HEK293 (cell line): ENCODE results near the gene DGUOK.
"Not testable (repeated sequence)": the region's sequence is repeated elsewhere in the genome, so short reads cannot be mapped to it uniquely, and the experiment has no call there.

ENCODE experiments used
- CTCF ChIA-PET: fragments of 350-600 bp; formaldehyde crosslinking; extraction: SDS; loops from one replicate; lab custom pipeline; 2021; ENCODE audit warnings: antibody characterized with exemption; lab: Yijun Ruan, JAX
- POLR2A ChIA-PET: fragments of 300-600 bp; formaldehyde crosslinking; extraction: SDS; loops from one replicate; lab custom pipeline; 2020; ENCODE audit warnings: antibody characterized with exemption, inconsistent platforms; lab: Yijun Ruan, JAX
- H3K27ac ChIP-seq: fragments of 200-500 bp; sonication (Bioruptor generic); 2 replicates; pipeline ENCODE4 v1.5.1; 2014; ENCODE audit warnings: low read depth, low read length, control low read depth, inconsistent platforms; ENCODE audit errors: extremely low read depth
- H3K36me3 ChIP-seq, 2 experiments: fragments of 200-500 bp in 1 of 2; sonication (Bioruptor generic) in 1 of 2; 1 replicate in 1 of 2; 2 replicates in 1 of 2; pipeline ENCODE4 v1.5.1; 2014 to 2017; ENCODE audit warnings: inconsistent platforms in 2 of 2, low read length in 2 of 2; ENCODE audit not compliant: control insufficient read depth in 2 of 2, insufficient read depth in 1 of 2
- H3K4me1 ChIP-seq: fragments of 200-500 bp; sonication (Bioruptor generic); 2 replicates; pipeline ENCODE4 v1.5.1; 2014; ENCODE audit warnings: mild to moderate bottlenecking, low read length, inconsistent platforms; ENCODE audit not compliant: control insufficient read depth, insufficient read depth
- H3K4me3 ChIP-seq: 2 replicates; pipeline ENCODE4 v1.5.1; 2011; ENCODE audit warnings: low read depth, mild to moderate bottlenecking, control low read depth, low read length, moderate library complexity
- H3K9me3 ChIP-seq: fragments of 200-500 bp; sonication (Bioruptor generic); 2 replicates; pipeline ENCODE4 v1.5.1; 2014; ENCODE audit warnings: low read depth, low read length, inconsistent platforms; ENCODE audit not compliant: control insufficient read depth, insufficient read depth
- GLI2 ChIP-seq: fragments of 450-650 bp; formaldehyde crosslinking; IDR thresholded peaks from 2 replicates; pipeline ENCODE4; 2017; ENCODE audit warnings: missing biosample characterization, missing genetic modification characterization, low read depth, borderline replicate concordance
- KLF8 ChIP-seq: fragments of 450-650 bp; formaldehyde crosslinking; IDR thresholded peaks from 2 replicates; pipeline ENCODE4 v1.5.1; 2016; ENCODE audit warnings: missing biosample characterization, missing genetic modification characterization
- KLF9 ChIP-seq: fragments of 450-650 bp; formaldehyde crosslinking; IDR thresholded peaks from 2 replicates; pipeline ENCODE4 v1.5.1; 2016; ENCODE audit warnings: missing biosample characterization, missing genetic modification characterization, low read depth
- RBAK ChIP-seq: fragments of 450-650 bp; formaldehyde crosslinking; IDR thresholded peaks from 2 replicates; pipeline ENCODE4 v1.5.1; 2016; ENCODE audit warnings: missing biosample characterization, missing genetic modification characterization
- SP3 ChIP-seq: fragments of 450-650 bp; formaldehyde crosslinking; IDR thresholded peaks from 2 replicates; pipeline ENCODE4 v1.5.1; 2016; ENCODE audit warnings: missing biosample characterization, missing genetic modification characterization
- TRIM28 ChIP-seq: IDR thresholded peaks from 2 replicates; pipeline ENCODE4 v1.6.1; 2011; ENCODE audit warnings: low read length, control low read depth, borderline replicate concordance
- ZFP41 ChIP-seq: fragments of 450-650 bp; formaldehyde crosslinking; IDR thresholded peaks from 2 replicates; pipeline ENCODE4 v1.5.1; 2016; ENCODE audit warnings: missing biosample characterization, missing genetic modification characterization, borderline replicate concordance
- ZNF133 ChIP-seq: fragments of 450-650 bp; formaldehyde crosslinking; IDR thresholded peaks from 2 replicates; pipeline ENCODE4 v1.5.1; 2016; ENCODE audit warnings: missing biosample characterization, missing genetic modification characterization
- ZNF146 ChIP-seq: fragments of 450-650 bp; formaldehyde crosslinking; IDR thresholded peaks from 2 replicates; pipeline ENCODE4 v1.5.1; 2016; ENCODE audit warnings: missing biosample characterization, missing genetic modification characterization
- ZNF155 ChIP-seq: fragments of 450-650 bp; formaldehyde crosslinking; IDR thresholded peaks from 2 replicates; pipeline ENCODE4 v1.5.1; 2016; ENCODE audit warnings: missing biosample characterization, missing genetic modification characterization
- ZNF248 ChIP-seq: fragments of 450-650 bp; formaldehyde crosslinking; IDR thresholded peaks from 2 replicates; pipeline ENCODE4 v1.5.1; 2017; ENCODE audit warnings: missing biosample characterization, missing genetic modification characterization
- ZNF324 ChIP-seq: fragments of 450-650 bp; formaldehyde crosslinking; IDR thresholded peaks from 2 replicates; pipeline ENCODE4 v1.5.1; 2016; ENCODE audit warnings: missing biosample characterization, missing genetic modification characterization
- ZNF416 ChIP-seq: fragments of 450-650 bp; formaldehyde crosslinking; IDR thresholded peaks from 2 replicates; pipeline ENCODE4 v1.5.1; 2016; ENCODE audit warnings: missing biosample characterization, missing genetic modification characterization
- ZNF549 ChIP-seq: fragments of 450-650 bp; IDR thresholded peaks from 2 replicates; pipeline ENCODE4 v1.5.1; 2018; ENCODE audit warnings: missing biosample characterization, missing genetic modification characterization, mild to moderate bottlenecking, inconsistent platforms, moderate library complexity
- ZNF558 ChIP-seq: fragments of 450-650 bp; formaldehyde crosslinking; IDR thresholded peaks from 2 replicates; pipeline ENCODE4 v1.5.1; 2016; ENCODE audit warnings: missing biosample characterization, missing genetic modification characterization
- ZNF561 ChIP-seq: fragments of 450-650 bp; IDR thresholded peaks from 2 replicates; pipeline ENCODE4 v1.5.1; 2018; ENCODE audit warnings: missing biosample characterization, missing genetic modification characterization, borderline replicate concordance
- ZNF585B ChIP-seq: fragments of 450-650 bp; formaldehyde crosslinking; IDR thresholded peaks from 2 replicates; pipeline ENCODE4 v1.5.1; 2016; ENCODE audit warnings: missing biosample characterization, missing genetic modification characterization
- ZNF707 ChIP-seq: fragments of 450-650 bp; formaldehyde crosslinking; IDR thresholded peaks from 2 replicates; pipeline ENCODE4 v1.5.1; 2016; ENCODE audit warnings: missing biosample characterization, missing genetic modification characterization
- ZNF791 ChIP-seq: fragments of 450-650 bp; formaldehyde crosslinking; IDR thresholded peaks from 2 replicates; pipeline ENCODE4 v1.5.1; 2016; ENCODE audit warnings: missing biosample characterization, missing genetic modification characterization
- TF ChIP-seq, protein P1 (sequence below): fragments of 450-650 bp; formaldehyde crosslinking; optimal IDR thresholded peaks from 2 replicates; pipeline ENCODE3; 2016; ENCODE audit warnings: missing biosample characterization, mild to moderate bottlenecking, missing genetic modification characterization
- TF ChIP-seq, protein P2 (sequence below): fragments of 450-650 bp; formaldehyde crosslinking; IDR thresholded peaks from 2 replicates; pipeline ENCODE4 v1.5.1; 2017; ENCODE audit warnings: missing biosample characterization, mild to moderate bottlenecking, missing genetic modification characterization, moderate library complexity
- TF ChIP-seq, protein P3 (sequence below): fragments of 450-650 bp; formaldehyde crosslinking; IDR thresholded peaks from 2 replicates; pipeline ENCODE4 v1.5.1; 2016; ENCODE audit warnings: missing biosample characterization, missing genetic modification characterization
- TF ChIP-seq, protein P4 (sequence below): IDR thresholded peaks from 2 replicates; pipeline ENCODE4 v1.6.1; 2011; ENCODE audit warnings: mild to moderate bottlenecking, low read depth, low read length, borderline replicate concordance

The DGUOK gene

DNA sequence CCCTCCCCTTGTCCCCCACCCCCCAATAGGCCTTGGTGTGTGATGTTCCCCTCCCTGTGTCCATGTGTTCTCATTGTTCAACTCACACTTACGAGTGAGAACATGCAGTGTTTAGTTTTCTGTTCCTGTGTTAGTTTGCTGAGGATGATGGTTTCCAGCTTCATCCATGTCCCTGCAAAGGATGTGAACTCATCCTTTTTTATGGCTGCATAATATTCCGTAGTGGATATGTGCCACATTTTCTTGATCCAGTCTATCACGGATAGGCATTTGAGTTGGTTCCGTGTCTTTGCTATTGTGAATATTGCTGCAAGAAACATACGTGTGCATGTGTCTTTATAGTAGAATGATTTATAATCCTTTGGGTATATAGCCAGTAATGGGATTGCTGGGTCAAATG lies 48.7 kb upstream of the DGUOK start:
- CTCF ChIA-PET, H3K27ac ChIP-seq, H3K36me3 ChIP-seq, H3K4me3 ChIP-seq, H3K4me1 ChIP-seq: not testable (repeated sequence)
- TF ChIP-seq ZNF146 (tag by site-specific recombination), result peak; percentile 96
- TF ChIP-seq, all 188 proteins: peak for 1; not testable (repeated sequence) for 187
- POLR2A ChIA-PET, H3K9me3 ChIP-seq: not testable (repeated sequence)

DNA sequence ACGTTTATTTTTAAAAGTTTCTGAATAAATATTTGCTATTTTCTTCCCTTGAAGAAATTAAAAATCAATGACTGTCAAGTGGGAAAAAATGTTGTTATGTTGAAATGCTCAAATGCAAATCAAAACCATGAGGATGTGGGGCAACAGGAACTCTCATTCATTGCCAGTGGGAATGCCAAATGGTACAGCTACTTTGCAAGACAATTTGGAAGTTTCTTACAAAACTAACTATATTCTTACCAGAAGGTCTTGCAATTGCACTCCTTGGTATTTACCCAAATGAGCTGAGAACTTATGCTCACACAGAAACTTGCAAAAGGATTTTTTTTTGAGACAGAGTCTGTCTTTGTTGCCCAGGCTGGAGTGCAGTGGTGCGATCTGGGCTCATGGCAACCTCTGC lies 41.3 kb upstream of the DGUOK start:
- Histone ChIP-seq H3K4me1 (no peaks in the 10 kb centered on the region), H3K9me3 (no peaks in the 10 kb centered on the region), H3K36me3 (no peaks in the 10 kb centered on the region), H3K4me3 (no peak overlapping the region)
- ChIA-PET POLR2A (no interaction called here), CTCF (interaction anchor here (0.5 kb wide), 1 partner anchor 42 kb away, joined by 3 read pairs; no protein-coding TSS in a partner anchor)
- no peak for TF ChIP-seq ZNF324
- TF ChIP-seq SP3 (tag by site-specific recombination), result no peak
- TF ChIP-seq ZNF549 (tag by site-specific recombination), result no peak
- TF ChIP-seq, all 188 proteins: peak for 0
- no peak overlapping the region for H3K27ac ChIP-seq

DNA sequence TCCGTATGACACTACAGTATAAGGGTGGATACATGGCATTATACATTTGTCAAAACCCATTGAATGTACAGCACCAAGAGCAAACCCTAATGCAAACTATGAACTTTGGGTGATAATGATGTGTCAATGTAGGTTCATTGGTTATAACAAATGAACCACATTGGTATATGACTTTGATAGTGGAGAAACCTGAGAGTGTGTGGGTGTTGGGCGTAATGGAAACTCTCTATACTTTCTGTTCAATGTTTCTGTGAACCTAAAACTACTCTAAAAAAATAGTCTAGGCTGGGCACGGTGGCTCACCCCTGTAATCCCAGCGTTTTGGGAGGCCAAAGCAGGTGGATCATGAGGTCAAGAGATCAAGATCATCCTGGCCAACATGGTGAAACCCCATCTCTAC lies 40.3 kb upstream of the DGUOK start:
- TF ChIP-seq, protein P1, sequence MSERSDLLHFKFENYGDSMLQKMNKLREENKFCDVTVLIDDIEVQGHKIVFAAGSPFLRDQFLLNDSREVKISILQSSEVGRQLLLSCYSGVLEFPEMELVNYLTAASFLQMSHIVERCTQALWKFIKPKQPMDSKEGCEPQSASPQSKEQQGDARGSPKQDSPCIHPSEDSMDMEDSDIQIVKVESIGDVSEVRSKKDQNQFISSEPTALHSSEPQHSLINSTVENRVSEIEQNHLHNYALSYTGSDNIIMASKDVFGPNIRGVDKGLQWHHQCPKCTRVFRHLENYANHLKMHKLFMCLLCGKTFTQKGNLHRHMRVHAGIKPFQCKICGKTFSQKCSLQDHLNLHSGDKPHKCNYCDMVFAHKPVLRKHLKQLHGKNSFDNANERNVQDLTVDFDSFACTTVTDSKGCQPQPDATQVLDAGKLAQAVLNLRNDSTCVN, result no peak
- TF ChIP-seq ZNF416 (tag by site-specific recombination) (no peak), ZNF146 (tag by site-specific recombination) (no peak), ZNF791 (tag by site-specific recombination) (no peak), ZNF585B (no peak), ZFP41 (tag by site-specific recombination) (no peak), ZNF155 (tag by site-specific recombination) (no peak), ZNF558 (tag by site-specific recombination) (no peak), RBAK (no peak), ZNF561 (tag by site-specific recombination) (no peak), ZNF133 (no peak), ZNF248 (no peak), KLF9 (tag by site-specific recombination) (no peak), TRIM28 (no peak), KLF8 (tag by site-specific recombination) (no peak), ZNF707 (tag by site-specific recombination) (no peak), GLI2 (no peak)
- TF ChIP-seq, protein P2, sequence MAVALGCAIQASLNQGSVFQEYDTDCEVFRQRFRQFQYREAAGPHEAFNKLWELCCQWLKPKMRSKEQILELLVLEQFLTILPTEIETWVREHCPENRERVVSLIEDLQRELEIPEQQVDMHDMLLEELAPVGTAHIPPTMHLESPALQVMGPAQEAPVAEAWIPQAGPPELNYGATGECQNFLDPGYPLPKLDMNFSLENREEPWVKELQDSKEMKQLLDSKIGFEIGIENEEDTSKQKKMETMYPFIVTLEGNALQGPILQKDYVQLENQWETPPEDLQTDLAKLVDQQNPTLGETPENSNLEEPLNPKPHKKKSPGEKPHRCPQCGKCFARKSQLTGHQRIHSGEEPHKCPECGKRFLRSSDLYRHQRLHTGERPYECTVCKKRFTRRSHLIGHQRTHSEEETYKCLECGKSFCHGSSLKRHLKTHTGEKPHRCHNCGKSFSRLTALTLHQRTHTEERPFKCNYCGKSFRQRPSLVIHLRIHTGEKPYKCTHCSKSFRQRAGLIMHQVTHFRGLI (tag by site-specific recombination), result no peak
- TF ChIP-seq, protein P3, sequence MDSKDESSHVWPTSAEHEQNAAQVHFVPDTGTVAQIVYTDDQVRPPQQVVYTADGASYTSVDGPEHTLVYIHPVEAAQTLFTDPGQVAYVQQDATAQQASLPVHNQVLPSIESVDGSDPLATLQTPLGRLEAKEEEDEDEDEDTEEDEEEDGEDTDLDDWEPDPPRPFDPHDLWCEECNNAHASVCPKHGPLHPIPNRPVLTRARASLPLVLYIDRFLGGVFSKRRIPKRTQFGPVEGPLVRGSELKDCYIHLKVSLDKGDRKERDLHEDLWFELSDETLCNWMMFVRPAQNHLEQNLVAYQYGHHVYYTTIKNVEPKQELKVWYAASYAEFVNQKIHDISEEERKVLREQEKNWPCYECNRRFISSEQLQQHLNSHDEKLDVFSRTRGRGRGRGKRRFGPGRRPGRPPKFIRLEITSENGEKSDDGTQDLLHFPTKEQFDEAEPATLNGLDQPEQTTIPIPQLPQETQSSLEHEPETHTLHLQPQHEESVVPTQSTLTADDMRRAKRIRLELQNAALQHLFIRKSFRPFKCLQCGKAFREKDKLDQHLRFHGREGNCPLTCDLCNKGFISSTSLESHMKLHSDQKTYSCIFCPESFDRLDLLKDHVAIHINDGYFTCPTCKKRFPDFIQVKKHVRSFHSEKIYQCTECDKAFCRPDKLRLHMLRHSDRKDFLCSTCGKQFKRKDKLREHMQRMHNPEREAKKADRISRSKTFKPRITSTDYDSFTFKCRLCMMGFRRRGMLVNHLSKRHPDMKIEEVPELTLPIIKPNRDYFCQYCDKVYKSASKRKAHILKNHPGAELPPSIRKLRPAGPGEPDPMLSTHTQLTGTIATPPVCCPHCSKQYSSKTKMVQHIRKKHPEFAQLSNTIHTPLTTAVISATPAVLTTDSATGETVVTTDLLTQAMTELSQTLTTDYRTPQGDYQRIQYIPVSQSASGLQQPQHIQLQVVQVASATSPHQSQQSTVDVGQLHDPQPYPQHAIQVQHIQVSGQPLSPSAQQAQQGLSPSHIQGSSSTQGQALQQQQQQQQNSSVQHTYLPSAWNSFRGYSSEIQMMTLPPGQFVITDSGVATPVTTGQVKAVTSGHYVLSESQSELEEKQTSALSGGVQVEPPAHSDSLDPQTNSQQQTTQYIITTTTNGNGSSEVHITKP, result no peak
- TF ChIP-seq, protein P4, sequence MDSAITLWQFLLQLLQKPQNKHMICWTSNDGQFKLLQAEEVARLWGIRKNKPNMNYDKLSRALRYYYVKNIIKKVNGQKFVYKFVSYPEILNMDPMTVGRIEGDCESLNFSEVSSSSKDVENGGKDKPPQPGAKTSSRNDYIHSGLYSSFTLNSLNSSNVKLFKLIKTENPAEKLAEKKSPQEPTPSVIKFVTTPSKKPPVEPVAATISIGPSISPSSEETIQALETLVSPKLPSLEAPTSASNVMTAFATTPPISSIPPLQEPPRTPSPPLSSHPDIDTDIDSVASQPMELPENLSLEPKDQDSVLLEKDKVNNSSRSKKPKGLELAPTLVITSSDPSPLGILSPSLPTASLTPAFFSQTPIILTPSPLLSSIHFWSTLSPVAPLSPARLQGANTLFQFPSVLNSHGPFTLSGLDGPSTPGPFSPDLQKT, result no peak
- no peak overlapping the region for H3K27ac ChIP-seq
- H3K4me1 ChIP-seq, result no peaks in the 10 kb centered on the region
- H3K36me3 ChIP-seq, result no peaks in the 10 kb centered on the region
- no peaks in the 10 kb centered on the region for H3K9me3 ChIP-seq
- POLR2A ChIA-PET, result no interaction called here
- H3K4me3 ChIP-seq, result no peak overlapping the region
- CTCF ChIA-PET, result no interaction called here

DNA sequence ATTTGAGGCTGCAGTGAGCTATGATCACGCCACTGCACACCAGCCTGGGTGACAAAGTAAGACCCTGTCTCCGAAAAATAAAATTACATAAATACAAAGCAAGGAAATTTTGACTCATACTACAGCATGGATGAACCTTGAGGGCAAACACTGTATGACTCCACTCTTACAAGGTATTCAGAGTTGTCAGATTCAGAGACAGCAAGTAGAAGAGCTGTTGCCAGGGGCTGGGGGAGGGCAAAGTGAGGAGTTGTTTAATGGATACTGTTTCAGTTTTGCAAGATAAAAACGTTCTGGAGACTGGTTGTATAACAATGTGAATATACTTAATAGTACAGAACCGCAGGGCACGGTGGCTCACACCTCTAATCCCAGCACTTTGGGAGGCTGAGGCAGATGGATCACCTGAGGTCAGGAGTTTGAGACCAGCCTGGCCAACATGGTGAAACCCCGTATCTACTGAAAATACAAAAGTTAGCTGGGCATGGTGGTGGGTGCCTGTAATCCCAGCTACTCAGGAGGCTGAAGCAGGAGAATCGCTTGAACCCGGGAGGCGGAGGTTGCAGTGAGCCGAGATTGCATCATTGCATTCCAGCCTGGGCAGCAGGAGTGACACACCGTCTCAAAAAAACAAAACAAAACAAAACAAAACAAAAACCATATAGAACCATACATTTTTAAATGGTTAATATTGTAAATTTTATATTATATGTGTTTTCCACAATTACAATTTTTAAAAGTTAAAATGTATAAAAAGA lies 38.9 kb upstream of the DGUOK start:
- POLR2A ChIA-PET, H3K27ac ChIP-seq, H3K9me3 ChIP-seq, H3K4me3 ChIP-seq, H3K36me3 ChIP-seq, H3K4me1 ChIP-seq, CTCF ChIA-PET: not testable (repeated sequence)
